DOHH2 (cell line): ENCODE results near the gene GNG12.

Experiments used
- H3F3A ChIP-seq: fragments of 200-600 bp; sonication (generic), shearing (Covaris generic); 2 replicates; pipeline ENCODE4 v1.6.0; 2016; ENCODE audit warnings: antibody characterized with exemption, mild to moderate bottlenecking; ENCODE audit not compliant: control insufficient read depth, insufficient read depth
- H3K27ac ChIP-seq: fragments of 200-600 bp; sonication (generic); 2 replicates; pipeline ENCODE4 v1.5.1; 2014; ENCODE audit warnings: low read depth, mild to moderate bottlenecking, low read length, moderate library complexity
- H3K27me3 ChIP-seq: fragments of 200-600 bp; sonication (generic); 2 replicates; pipeline ENCODE4 v1.6.1; 2014; ENCODE audit warnings: mild to moderate bottlenecking, low read length, mixed read lengths; ENCODE audit not compliant: control insufficient read depth
- H3K36me3 ChIP-seq: fragments of 200-600 bp; sonication (generic); 2 replicates; pipeline ENCODE4 v1.6.1; 2014; ENCODE audit warnings: mild to moderate bottlenecking, low read length, moderate library complexity, mixed read lengths; ENCODE audit not compliant: control insufficient read depth
- H3K4me1 ChIP-seq: fragments of 200-600 bp; sonication (generic); 2 replicates; pipeline ENCODE4 v1.6.1; 2014; ENCODE audit warnings: mild to moderate bottlenecking, low read length, mixed read lengths; ENCODE audit not compliant: control insufficient read depth
- H3K4me2 ChIP-seq: fragments of 200-600 bp; sonication (generic); 2 replicates; pipeline ENCODE4 v1.6.0; 2014; ENCODE audit warnings: mild to moderate bottlenecking, low read length, moderate library complexity
- H3K4me3 ChIP-seq: fragments of 200-600 bp; sonication (generic); 2 replicates; pipeline ENCODE4 v1.5.1; 2014; ENCODE audit warnings: mild to moderate bottlenecking, low read length, mixed read lengths
- H3K79me2 ChIP-seq: fragments of 200-600 bp; sonication (generic); 2 replicates; pipeline ENCODE4 v1.6.1; 2014; ENCODE audit warnings: mild to moderate bottlenecking, low read length, mixed read lengths; ENCODE audit not compliant: control insufficient read depth
- H3K9me2 ChIP-seq: fragments of 200-600 bp; sonication (generic); replicated peaks from 2 replicates; pipeline ENCODE4 v1.6.1; 2014; ENCODE audit warnings: mild to moderate bottlenecking, low read length, mixed read lengths; ENCODE audit not compliant: control insufficient read depth
- H3K9me3 ChIP-seq: fragments of 200-600 bp; sonication (generic); 2 replicates; pipeline ENCODE4 v1.6.1; 2014; ENCODE audit warnings: antibody characterized with exemption, low read length, mixed read lengths; ENCODE audit not compliant: control insufficient read depth, insufficient read depth
- H4K20me1 ChIP-seq: fragments of 200-600 bp; sonication (generic); 2 replicates; pipeline ENCODE4 v1.6.0; 2014; ENCODE audit warnings: low read depth, mild to moderate bottlenecking, antibody characterized with exemption, low read length, moderate library complexity; ENCODE audit not compliant: control insufficient read depth, insufficient read depth
- CTCF ChIP-seq: fragments of 200-600 bp; sonication (generic); IDR thresholded peaks from one replicate; pipeline ENCODE4 v1.5.1; 2014; ENCODE audit warnings: antibody characterized with exemption, mild to moderate bottlenecking, low read depth, low read length; ENCODE audit not compliant: poor library complexity, severe bottlenecking
- EZH2phosphoT487 ChIP-seq: fragments of 200-600 bp; sonication (generic); IDR thresholded peaks from 2 replicates; pipeline ENCODE4 v1.6.1; 2017; ENCODE audit warnings: borderline replicate concordance, mild to moderate bottlenecking, antibody characterized with exemption, low read length, moderate library complexity, mixed read lengths

GNG12 gene

DNA sequence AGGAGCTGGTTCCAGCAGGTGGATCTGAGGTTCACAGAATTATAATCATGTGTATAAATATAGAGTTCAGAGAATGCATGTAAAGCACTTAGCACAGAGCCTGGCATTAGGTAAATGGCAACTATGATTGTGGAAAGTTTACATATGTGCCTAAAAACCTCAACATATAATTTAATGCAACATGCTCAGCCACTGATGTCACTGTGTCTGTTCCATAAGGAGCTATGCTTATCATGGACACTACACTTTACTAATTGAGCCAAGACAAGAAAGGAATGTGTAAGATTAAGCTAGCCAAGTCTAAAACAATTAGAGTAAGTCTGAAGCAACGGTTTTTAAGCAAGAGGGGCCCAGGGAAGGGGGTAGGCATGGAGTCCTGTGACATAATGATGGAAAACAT, 61.5 kb downstream of the GNG12 start:
- Histone ChIP-seq H3K4me3 (no peak overlapping the region), H3F3A (no peaks in the 10 kb centered on the region), H3K4me1 (no peaks in the 10 kb centered on the region), H3K9me3 (no peaks in the 10 kb centered on the region), H3K27ac (no peak overlapping the region), H3K4me2 (no peak overlapping the region), H3K79me2 (no peaks in the 10 kb centered on the region), H3K27me3 (peaks cover 24% of the 10 kb centered on the region), H4K20me1 (no peaks in the 10 kb centered on the region), H3K9me2 (no peaks in the 10 kb centered on the region), H3K36me3 (no peaks in the 10 kb centered on the region)
- TF ChIP-seq EZH2phosphoT487 (no peak), CTCF (no peak)

DNA sequence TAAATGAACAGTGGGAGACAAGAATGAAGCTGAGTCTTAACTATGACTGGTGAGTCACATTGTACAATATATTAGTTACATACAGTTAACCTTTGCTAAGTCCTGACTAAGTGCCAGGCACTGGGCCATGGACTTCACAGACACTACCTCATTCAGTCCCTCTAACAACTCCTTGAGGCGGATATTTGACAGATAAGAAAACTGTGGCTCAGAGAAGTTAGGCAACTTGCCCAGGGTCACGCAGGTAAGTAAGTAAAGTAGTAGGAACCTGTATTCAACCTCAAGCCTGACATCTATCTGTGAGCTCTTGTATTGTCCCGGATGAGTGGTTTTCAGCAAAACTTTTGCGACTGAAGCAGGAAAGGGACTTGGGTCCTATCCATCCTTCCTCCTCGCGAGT, 62.1 kb downstream of the GNG12 start:
- TF ChIP-seq EZH2phosphoT487 (no peak), CTCF (no peak)
- Histone ChIP-seq H3K27ac (no peak overlapping the region), H4K20me1 (no peaks in the 10 kb centered on the region), H3K9me3 (no peaks in the 10 kb centered on the region), H3K4me1 (no peaks in the 10 kb centered on the region), H3K36me3 (no peaks in the 10 kb centered on the region), H3K27me3 (peaks cover 24% of the 10 kb centered on the region), H3K9me2 (no peaks in the 10 kb centered on the region), H3K4me2 (no peak overlapping the region), H3F3A (no peaks in the 10 kb centered on the region), H3K79me2 (no peaks in the 10 kb centered on the region), H3K4me3 (no peak overlapping the region)

GRCh38 chr1:67769633-67770256, 63.5 kb downstream of the GNG12 start:
- Histone ChIP-seq H3K4me1 (no peaks in the 10 kb centered on the region), H3K79me2 (no peaks in the 10 kb centered on the region), H3K27me3 (peaks cover 24% of the 10 kb centered on the region), H3K4me3 (no peak overlapping the region), H4K20me1 (no peaks in the 10 kb centered on the region), H3F3A (no peaks in the 10 kb centered on the region), H3K4me2 (no peak overlapping the region), H3K27ac (no peak overlapping the region), H3K9me3 (no peaks in the 10 kb centered on the region), H3K36me3 (no peaks in the 10 kb centered on the region), H3K9me2 (no peaks in the 10 kb centered on the region)
- TF ChIP-seq EZH2phosphoT487 (no peak), CTCF (no peak)
